ENCODE results near the gene MAPK11. TPM values are rescaled to one million over a fixed set of nuclear protein-coding genes. Genes with fewer than 3 reads are reported as not detected.

The MAPK11 gene
- total and polyA plus RNA-seq, 9 donors: 0.92 to 31.6 (median 12.0) TPM

- H3K27ac ChIP-seq: no peak overlapping the region
- TF ChIP-seq CTCF (IDR thresholded peaks at IDR 0.05): no peak
- TF ChIP-seq EP300 (IDR thresholded peaks at IDR 0.05): no peak
- no peak for TF ChIP-seq POLR2A (IDR thresholded peaks at IDR 0.05)
- peaks cover 4% of the 10 kb centered on the region for H3K4me1 ChIP-seq (ENCODE audit: insufficient read depth)
- 81 to 88% (median 82%) methylated on average over 21 of the region's 21 CpGs for WGBS, 3 donors
- intact Hi-C loops (cut with DNase I): loop anchor here in 1 of 4 donors (5.0 kb wide), 1 partner anchor 70 kb away; no protein-coding TSS in a partner anchor
- no peaks in the 10 kb centered on the region for H3K36me3 ChIP-seq
- H3K9me3 ChIP-seq: no peaks in the 10 kb centered on the region
- DNase-seq: no peak
- H3K4me3 ChIP-seq: no peak overlapping the region
- no peaks in the 10 kb centered on the region for H3K27me3 ChIP-seq
Measured at GRCh38 chr22:50217543-50218152, 52.5 kb downstream of the MAPK11 start.

- Histone ChIP-seq H3K4me3 (no peak overlapping the region), H3K27ac (no peak overlapping the region), H3K27me3 (no peaks in the 10 kb centered on the region), H3K4me1 (ENCODE audit: insufficient read depth) (peaks cover 4% of the 10 kb centered on the region), H3K36me3 (no peaks in the 10 kb centered on the region), H3K9me3 (no peaks in the 10 kb centered on the region)
- 90 to 92% (median 90%) methylated on average over 47 to 57 of the region's 57 CpGs for WGBS, 3 donors
- DNase-seq: peak in 2 of 5 donors; percentile 43 to 49
- TF ChIP-seq POLR2A (IDR thresholded peaks at IDR 0.05) (no peak), CTCF (IDR thresholded peaks at IDR 0.05) (no peak), EP300 (IDR thresholded peaks at IDR 0.05) (no peak)
- intact Hi-C loops (cut with DNase I): loop anchor here in 1 of 4 donors (5.0 kb wide), 1 partner anchor 70 kb away; no protein-coding TSS in a partner anchor
Measured at GRCh38 chr22:50216684-50217520, 53.3 kb downstream of the MAPK11 start.

GRCh38 chr22:50216055-50216683 lies 54.0 kb downstream of the MAPK11 start:
- 58 to 70% (median 63%) methylated on average over 14 to 15 of the region's 15 CpGs for WGBS, 3 donors
- no peak for DNase-seq
- Histone ChIP-seq H3K4me3 (no peak overlapping the region), H3K9me3 (no peaks in the 10 kb centered on the region), H3K36me3 (no peaks in the 10 kb centered on the region), H3K4me1 (ENCODE audit: insufficient read depth) (peaks cover 4% of the 10 kb centered on the region), H3K27ac (no peak overlapping the region), H3K27me3 (no peaks in the 10 kb centered on the region)
- intact Hi-C loops (cut with DNase I): loop anchor here in 1 of 4 donors (5.0 kb wide), 1 partner anchor 69 kb away; no protein-coding TSS in a partner anchor
- TF ChIP-seq EP300 (IDR thresholded peaks at IDR 0.05) (no peak), POLR2A (IDR thresholded peaks at IDR 0.05) (no peak), CTCF (IDR thresholded peaks at IDR 0.05) (no peak)

GRCh38 chr22:50215297-50216054 lies 54.7 kb downstream of the MAPK11 start:
- intact Hi-C loops (cut with DNase I): loop anchor here in 1 of 4 donors (5.0 kb wide), 1 partner anchor 68 kb away; no protein-coding TSS in a partner anchor
- Histone ChIP-seq H3K36me3 (no peaks in the 10 kb centered on the region), H3K27ac (no peak overlapping the region), H3K4me3 (no peak overlapping the region), H3K27me3 (no peaks in the 10 kb centered on the region), H3K9me3 (no peaks in the 10 kb centered on the region), H3K4me1 (ENCODE audit: insufficient read depth) (peaks cover 4% of the 10 kb centered on the region)
- DNase-seq: peak in 2 of 5 donors; percentile 58 to 64
- TF ChIP-seq POLR2A (IDR thresholded peaks at IDR 0.05): no peak
- no peak for TF ChIP-seq EP300 (IDR thresholded peaks at IDR 0.05)
- TF ChIP-seq CTCF (IDR thresholded peaks at IDR 0.05): no peak
- WGBS, 3 donors: 41 to 56% (median 45%) methylated on average over 16 to 17 of the region's 17 CpGs

All from ovary (tissue), 9 donors.